GM18861 (cell line): Measurements from ENCODE around the gene SRL.
"Not testable (repeated sequence)": the region's sequence is repeated elsewhere in the genome, so short reads cannot be mapped to it uniquely, and the experiment has no call there.

Experiments used
- ATAC-seq: cut with Tn5 transposase; IDR thresholded peaks from one replicate; pipeline ENCODE4 v1.9.1; 2021; ENCODE audit not compliant: unreplicated experiment

Gene SRL

GRCh38 chr16:4166821-4167220, 75.1 kb downstream of the SRL start:
- ATAC-seq = no peak

- no peak for ATAC-seq
Measured at GRCh38 chr16:4160658-4161430, 81.0 kb downstream of the SRL start.

GRCh38 chr16:4159726-4160125, 82.2 kb downstream of the SRL start:
- ATAC-seq = no peak

GRCh38 chr16:4158143-4159093, 83.5 kb downstream of the SRL start:
- ATAC-seq = no peak

- ATAC-seq = no peak
Measured at GRCh38 chr16:4157376-4157825, 84.5 kb downstream of the SRL start.

DNA sequence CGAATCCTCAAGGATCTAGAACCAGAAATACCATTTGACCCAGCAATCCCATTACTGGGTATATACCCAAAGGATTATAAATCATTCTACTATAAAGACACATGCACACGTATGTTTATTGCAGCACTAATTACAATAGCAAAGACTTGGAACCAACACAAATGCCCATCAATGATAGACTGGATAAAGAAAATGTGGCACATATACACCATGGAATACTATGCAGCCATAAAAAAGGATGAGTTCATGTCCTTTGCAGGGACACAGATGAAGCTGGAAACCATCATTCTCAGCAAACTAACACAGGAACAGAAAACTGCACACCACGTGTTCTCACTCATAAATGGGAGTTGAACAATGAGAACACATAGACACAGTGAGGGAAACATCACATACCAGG, 85.4 kb downstream of the SRL start:
- not testable (repeated sequence) for ATAC-seq

DNA sequence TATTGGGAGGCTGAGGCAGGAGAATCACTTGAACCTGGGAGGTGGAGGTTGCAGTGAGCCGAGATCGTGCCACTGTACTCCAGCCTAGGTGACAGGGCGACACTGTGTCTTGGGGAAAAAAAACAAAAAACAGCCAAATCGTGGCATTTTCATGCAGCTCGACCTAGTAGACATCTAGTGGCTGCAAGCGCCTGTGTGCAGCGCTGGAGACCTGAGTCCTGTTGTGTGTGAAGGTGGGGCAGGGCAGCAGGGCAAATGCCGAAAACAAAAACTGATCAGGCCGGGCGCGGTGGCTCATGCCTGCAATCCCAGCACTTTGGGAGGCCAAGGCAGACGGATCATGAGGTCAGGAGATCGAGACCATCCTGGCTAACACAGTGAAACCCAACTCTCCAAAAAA, 88.5 kb downstream of the SRL start:
- not testable (repeated sequence) for ATAC-seq

GRCh38 chr16:4152267-4152666, 89.6 kb downstream of the SRL start:
- no peak for ATAC-seq

DNA sequence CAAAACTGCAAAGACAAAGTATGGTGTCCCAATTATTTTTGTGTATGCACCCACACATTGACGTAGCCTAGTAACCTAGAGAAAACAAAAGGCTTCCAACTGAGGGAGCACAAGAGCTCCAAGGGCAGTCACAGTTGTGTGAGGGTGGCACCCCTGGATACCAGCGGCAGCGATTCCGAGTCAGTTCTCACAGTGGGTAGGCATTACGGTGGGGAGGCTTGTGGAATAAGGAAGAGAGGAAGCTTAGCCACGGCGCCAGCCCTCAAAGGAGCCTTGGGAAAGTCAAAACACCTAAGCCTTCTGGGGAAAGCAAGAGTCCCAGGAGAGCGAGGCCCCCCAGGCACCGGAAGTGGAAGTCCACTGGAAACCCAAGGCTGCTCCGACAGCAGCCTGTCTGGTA, 94.6 kb downstream of the SRL start:
- ATAC-seq = no peak

GRCh38 chr16:4142268-4142667, 99.6 kb downstream of the SRL start:
- no peak for ATAC-seq

GRCh38 chr16:4141604-4142003, 100.3 kb downstream of the SRL start:
- no peak for ATAC-seq

- ATAC-seq = no peak
Measured at GRCh38 chr16:4140652-4141051, 101.2 kb downstream of the SRL start.

DNA sequence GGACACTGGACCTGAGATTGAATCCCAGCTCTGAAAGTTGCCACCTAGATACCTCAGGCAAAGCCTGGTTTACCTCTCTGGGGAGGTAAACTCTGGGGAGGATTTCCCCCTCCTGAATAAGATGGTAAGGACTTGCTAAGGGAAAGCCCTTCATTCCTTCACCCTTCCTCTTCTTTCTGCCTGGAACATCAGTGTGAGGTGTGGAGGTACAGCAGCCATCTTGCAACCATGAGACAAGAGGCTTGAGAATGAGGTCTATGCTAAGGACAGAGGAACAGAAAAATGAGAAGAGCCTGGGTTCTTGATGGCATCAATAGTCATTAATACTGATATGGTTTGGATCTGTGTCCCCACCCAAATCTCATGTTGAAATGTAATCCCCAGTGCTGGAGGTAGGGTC, 101.9 kb downstream of the SRL start:
- ATAC-seq = no peak
